Epithelial cell of proximal tubule (primary cell): ENCODE results near the gene ATP10A. TPM values are rescaled to one million over a fixed set of nuclear protein-coding genes. Genes with fewer than 3 reads are reported as not detected.

Experiments used
- DNase-seq: peaks from one replicate; pipeline ENCODE4 v3.0.0-alpha.2; 2011; ENCODE audit warnings: low read depth
- H3K4me3 ChIP-seq: 2 replicates; pipeline ENCODE4 v1.5.1; 2011; ENCODE audit warnings: low read depth, mild to moderate bottlenecking, low read length
- CTCF ChIP-seq: conservative IDR thresholded peaks from 2 replicates; pipeline ENCODE4 v1.5.1; 2012; ENCODE audit warnings: low read depth, mild to moderate bottlenecking, low read length
- total RNA-seq: library from RNA; depleted of rRNA; stranded (reverse); fragments of >200 nt; gene quantifications from 2 replicates; pipeline ENCODE4 v1.2.3, GENCODE V29; 2015

ATP10A gene
- total RNA-seq, 1 donor from 2014 or later = 13.0 TPM

- no peak overlapping the region for H3K4me3 ChIP-seq
- TF ChIP-seq CTCF = no peak
- no peak for DNase-seq
These were observed 141.5 kb downstream of the ATP10A start for GRCh38 chr15:25721605-25721955.

GRCh38 chr15:25719101-25719985 lies 143.8 kb downstream of the ATP10A start:
- no peak overlapping the region for H3K4me3 ChIP-seq
- DNase-seq = no peak
- TF ChIP-seq CTCF = no peak

GRCh38 chr15:25718597-25718996 lies 144.5 kb downstream of the ATP10A start:
- no peak overlapping the region for H3K4me3 ChIP-seq
- DNase-seq = no peak
- no peak for TF ChIP-seq CTCF

- no peak for DNase-seq
- H3K4me3 ChIP-seq = no peak overlapping the region
- TF ChIP-seq CTCF = no peak
These were observed 145.0 kb downstream of the ATP10A start for GRCh38 chr15:25718169-25718536.

GRCh38 chr15:25717457-25718168 lies 145.5 kb downstream of the ATP10A start:
- H3K4me3 ChIP-seq = no peak overlapping the region
- no peak for DNase-seq
- TF ChIP-seq CTCF = no peak

- TF ChIP-seq CTCF = no peak
- no peak for DNase-seq
- no peak overlapping the region for H3K4me3 ChIP-seq
These were observed 146.0 kb downstream of the ATP10A start for GRCh38 chr15:25717127-25717456.
